Smooth muscle cell (in vitro differentiated cells): Measurements from ENCODE around the gene FBN3. TPM values are rescaled to one million over a fixed set of nuclear protein-coding genes. Genes with fewer than 3 reads are reported as not detected.
"Not testable (repeated sequence)": the region's sequence is repeated elsewhere in the genome, so short reads cannot be mapped to it uniquely, and the experiment has no call there.

Experiments used
- DNase-seq: peaks from one replicate; lab custom pipeline; 2025; ENCODE audit not compliant: unreplicated experiment; lab: John Stamatoyannopoulos, UW
- H2AFZ ChIP-seq: fragments of 200-600 bp; sonication (generic); 2 replicates; pipeline ENCODE4 v1.6.0; 2016; ENCODE audit warnings: antibody characterized with exemption, low read depth, mild to moderate bottlenecking
- H3F3A ChIP-seq: fragments of 200-600 bp; sonication (generic); 2 replicates; pipeline ENCODE4 v1.6.0; 2017; ENCODE audit warnings: antibody characterized with exemption, low read depth
- H3K27ac ChIP-seq: fragments of 200-600 bp; sonication (generic); 2 replicates; pipeline ENCODE4 v1.5.1; 2016; ENCODE audit warnings: low read depth, mild to moderate bottlenecking
- H3K27me3 ChIP-seq: fragments of 200-600 bp; sonication (generic); 2 replicates; pipeline ENCODE4 v1.6.1; 2016; ENCODE audit warnings: low read depth, mild to moderate bottlenecking
- H3K36me3 ChIP-seq: fragments of 200-600 bp; sonication (generic); 2 replicates; pipeline ENCODE4 v1.5.1; 2016; ENCODE audit warnings: low read depth
- H3K4me1 ChIP-seq: fragments of 200-600 bp; sonication (generic); 2 replicates; pipeline ENCODE4 v1.5.1; 2016; ENCODE audit warnings: low read depth
- H3K4me2 ChIP-seq: fragments of 200-600 bp; sonication (generic); 2 replicates; pipeline ENCODE4 v1.6.0; 2016; ENCODE audit warnings: mild to moderate bottlenecking
- H3K4me3 ChIP-seq: fragments of 200-600 bp; sonication (generic); 2 replicates; pipeline ENCODE4 v1.5.1; 2016; ENCODE audit warnings: mild to moderate bottlenecking
- H3K79me2 ChIP-seq: fragments of 200-600 bp; sonication (generic); 2 replicates; pipeline ENCODE4 v1.6.0; 2016; ENCODE audit warnings: low read depth, mild to moderate bottlenecking
- H3K9ac ChIP-seq: fragments of 200-600 bp; sonication (generic); 2 replicates; pipeline ENCODE4 v1.6.0; 2016; ENCODE audit warnings: low read depth
- H3K9me3 ChIP-seq: fragments of 200-600 bp; sonication (generic); replicated peaks from 2 replicates; pipeline ENCODE4 v1.5.1; 2016; ENCODE audit warnings: low read depth
- H4K20me1 ChIP-seq: fragments of 200-600 bp; sonication (generic); 2 replicates; pipeline ENCODE4 v1.6.0; 2016; ENCODE audit warnings: low read depth
- WGBS: methylation state at CpG from one replicate; pipeline ENCODE4 v1.1.7; 2016; ENCODE audit warnings: low lambda C conversion rate; 5-methylcytosine and 5-hydroxymethylcytosine counted together
- polyA plus RNA-seq: library from polyadenylated mRNA; unstranded; fragments of >200 nt; fragmentation: Nextera tagmentation; extraction: Ambion mirVana; gene quantifications from 2 replicates; pipeline ENCODE4 v1.2.1, GENCODE V29; 2016
- total RNA-seq: library from RNA; depleted of rRNA; stranded (reverse); fragments of >200 nt; gene quantifications from 2 replicates; pipeline ENCODE4 v1.2.3, GENCODE V29; 2014
- TF ChIP-seq, protein P1 (sequence below): fragments of 200-600 bp; sonication (generic); IDR thresholded peaks from 2 replicates; pipeline ENCODE4 v1.5.1; 2017; ENCODE audit warnings: borderline replicate concordance, mild to moderate bottlenecking, antibody characterized with exemption; ENCODE audit not compliant: insufficient read depth, poor library complexity, severe bottlenecking

FBN3 gene
- total and polyA plus RNA-seq, 2 experiments from 2014 or later = not detected

DNA sequence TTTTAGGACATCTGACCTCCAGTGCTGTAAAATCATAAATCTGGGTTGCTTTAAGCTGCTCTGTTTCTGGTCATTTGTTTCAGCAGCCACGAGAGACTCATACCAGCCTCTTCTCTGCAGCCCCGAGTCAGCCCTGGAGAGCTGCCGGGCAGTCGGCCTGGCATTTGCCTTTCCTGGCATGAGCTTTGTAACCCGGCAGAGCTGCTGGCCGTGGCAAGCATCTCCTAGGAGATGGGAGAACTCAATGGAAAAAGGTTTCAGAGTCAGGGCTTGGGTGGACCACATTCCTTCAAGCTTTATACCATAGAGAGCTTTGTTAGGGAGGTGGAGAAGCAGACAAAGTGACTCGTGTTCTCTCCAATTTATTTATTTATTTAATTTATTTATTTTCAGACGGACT, 118.4 kb downstream of the FBN3 start:
- H3K9me3 ChIP-seq = no peaks in the 10 kb centered on the region
- no peak overlapping the region for H3K27ac ChIP-seq
- H3K36me3 ChIP-seq = no peaks in the 10 kb centered on the region
- WGBS = 77% methylated on average over 8 of the region's 8 CpGs
- no peaks in the 10 kb centered on the region for H3F3A ChIP-seq
- no peaks in the 10 kb centered on the region for H4K20me1 ChIP-seq
- H2AFZ ChIP-seq = no peak overlapping the region
- no peak overlapping the region for H3K4me2 ChIP-seq
- H3K27me3 ChIP-seq = no peaks in the 10 kb centered on the region
- TF ChIP-seq, protein P1, sequence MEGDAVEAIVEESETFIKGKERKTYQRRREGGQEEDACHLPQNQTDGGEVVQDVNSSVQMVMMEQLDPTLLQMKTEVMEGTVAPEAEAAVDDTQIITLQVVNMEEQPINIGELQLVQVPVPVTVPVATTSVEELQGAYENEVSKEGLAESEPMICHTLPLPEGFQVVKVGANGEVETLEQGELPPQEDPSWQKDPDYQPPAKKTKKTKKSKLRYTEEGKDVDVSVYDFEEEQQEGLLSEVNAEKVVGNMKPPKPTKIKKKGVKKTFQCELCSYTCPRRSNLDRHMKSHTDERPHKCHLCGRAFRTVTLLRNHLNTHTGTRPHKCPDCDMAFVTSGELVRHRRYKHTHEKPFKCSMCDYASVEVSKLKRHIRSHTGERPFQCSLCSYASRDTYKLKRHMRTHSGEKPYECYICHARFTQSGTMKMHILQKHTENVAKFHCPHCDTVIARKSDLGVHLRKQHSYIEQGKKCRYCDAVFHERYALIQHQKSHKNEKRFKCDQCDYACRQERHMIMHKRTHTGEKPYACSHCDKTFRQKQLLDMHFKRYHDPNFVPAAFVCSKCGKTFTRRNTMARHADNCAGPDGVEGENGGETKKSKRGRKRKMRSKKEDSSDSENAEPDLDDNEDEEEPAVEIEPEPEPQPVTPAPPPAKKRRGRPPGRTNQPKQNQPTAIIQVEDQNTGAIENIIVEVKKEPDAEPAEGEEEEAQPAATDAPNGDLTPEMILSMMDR = no peak
- peaks cover 31% of the 10 kb centered on the region for H3K4me1 ChIP-seq
- H3K4me3 ChIP-seq = no peak overlapping the region
- H3K79me2 ChIP-seq = no peaks in the 10 kb centered on the region
- no peak overlapping the region for H3K9ac ChIP-seq
- no peak for DNase-seq

DNA sequence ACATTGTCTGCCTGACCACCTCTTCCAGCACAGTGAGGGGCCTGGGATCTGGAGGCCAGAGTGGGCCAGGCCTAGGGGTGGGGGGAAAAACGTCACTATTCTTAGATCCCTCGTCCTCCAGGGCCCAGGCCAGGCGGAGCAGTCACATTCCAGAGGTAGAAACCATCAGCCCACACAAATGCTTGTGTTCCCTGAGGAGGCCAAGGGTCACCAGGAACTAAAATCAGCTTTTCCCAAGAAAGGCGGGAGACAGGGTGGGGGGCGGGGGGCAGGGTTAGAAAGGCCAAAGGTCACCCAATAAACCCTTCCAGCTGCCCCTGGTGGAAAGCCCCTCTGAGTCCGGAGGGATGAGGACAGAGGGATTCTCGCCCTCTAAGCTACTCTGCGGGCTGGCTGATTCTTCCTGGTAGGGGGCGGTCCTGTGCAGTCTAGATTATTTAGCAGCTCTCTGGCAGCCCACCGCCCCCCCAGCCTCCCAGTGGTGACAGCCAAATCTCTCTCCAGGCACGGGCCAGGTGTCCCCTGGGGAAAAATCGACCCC, 120.4 kb downstream of the FBN3 start:
- Histone ChIP-seq H3K4me3 (no peak overlapping the region), H3K4me1 (peaks cover 31% of the 10 kb centered on the region), H3F3A (no peaks in the 10 kb centered on the region), H3K79me2 (no peaks in the 10 kb centered on the region), H3K9me3 (no peaks in the 10 kb centered on the region), H3K4me2 (peak overlapping the region; percentile 68), H3K36me3 (no peaks in the 10 kb centered on the region), H2AFZ (peak overlapping the region; percentile 43), H4K20me1 (no peaks in the 10 kb centered on the region), H3K9ac (no peak overlapping the region), H3K27ac (peak overlapping the region; percentile 28), H3K27me3 (no peaks in the 10 kb centered on the region)
- DNase-seq = no peak
- WGBS = 16% methylated on average over 11 of the region's 12 CpGs
- TF ChIP-seq, protein P1 = no peak

DNA sequence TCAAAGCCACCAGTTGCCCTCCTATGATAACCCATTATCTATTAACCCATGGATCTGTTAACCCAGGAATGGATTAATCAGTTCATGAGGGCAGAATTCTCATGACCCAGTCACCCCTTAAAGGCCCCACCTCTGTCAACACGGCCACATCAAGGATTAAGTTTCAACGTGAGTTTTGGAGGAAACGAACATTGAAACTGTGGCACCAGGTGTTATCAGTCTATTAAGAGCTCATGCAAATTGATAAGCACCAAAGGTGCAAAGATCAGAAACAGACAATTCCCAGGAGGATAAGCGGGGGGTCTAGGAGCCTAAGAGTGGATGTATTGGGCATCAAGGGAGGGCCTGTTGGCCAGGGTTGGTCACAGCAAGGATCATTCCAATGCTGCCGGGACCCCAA, 124.1 kb downstream of the FBN3 start:
- Histone ChIP-seq H3K9me3 (no peaks in the 10 kb centered on the region), H3F3A (no peaks in the 10 kb centered on the region), H3K4me3 (no peak overlapping the region), H3K9ac (no peak overlapping the region), H3K27me3 (no peaks in the 10 kb centered on the region), H3K79me2 (no peaks in the 10 kb centered on the region), H4K20me1 (no peaks in the 10 kb centered on the region), H3K4me1 (peaks cover 11% of the 10 kb centered on the region), H3K27ac (no peak overlapping the region), H3K36me3 (no peaks in the 10 kb centered on the region), H2AFZ (no peak overlapping the region), H3K4me2 (no peak overlapping the region)
- 92% methylated on average over 5 of the region's 5 CpGs for WGBS
- DNase-seq = no peak
- TF ChIP-seq, protein P1 = no peak

DNA sequence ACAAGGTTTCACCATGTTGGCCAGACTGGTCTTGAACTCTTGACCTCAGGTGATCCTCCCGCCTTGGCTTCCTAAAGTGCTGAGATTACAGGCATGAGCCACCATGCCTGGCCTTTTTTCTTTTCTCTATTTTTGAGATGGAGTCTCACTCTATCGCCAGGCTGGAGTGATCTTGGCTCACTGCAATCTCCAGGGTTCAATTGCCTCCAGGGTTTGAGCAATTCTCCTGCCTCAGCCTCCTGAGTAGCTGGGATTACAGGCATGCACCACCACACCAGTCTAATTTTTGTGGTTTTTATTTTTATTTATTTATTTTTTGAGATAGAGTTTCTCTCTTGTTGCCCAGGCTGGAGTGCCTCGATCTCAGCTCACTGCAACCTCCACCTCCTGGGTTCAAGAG, 125.1 kb downstream of the FBN3 start:
- not testable (repeated sequence) for H3K36me3 ChIP-seq, DNase-seq, H3K79me2 ChIP-seq, H3K9ac ChIP-seq, H3K4me1 ChIP-seq, H3K27me3 ChIP-seq, H3K9me3 ChIP-seq, H3F3A ChIP-seq, H4K20me1 ChIP-seq, H3K4me3 ChIP-seq, H3K27ac ChIP-seq, H3K4me2 ChIP-seq, H2AFZ ChIP-seq
- WGBS = 93% methylated on average over 3 of the region's 3 CpGs
